Measurements from ENCODE around the gene TLCD3A. TPM values are rescaled to one million over a fixed set of nuclear protein-coding genes. Genes with fewer than 3 reads are reported as not detected.
"Not testable (repeated sequence)": the region's sequence is repeated elsewhere in the genome, so short reads cannot be mapped to it uniquely, and the experiment has no call there.

TLCD3A gene
- total and polyA plus RNA-seq, 2 donors: 5.1 to 7.8 TPM

GRCh38 chr17:743139-743538, 10.7 kb downstream of the TLCD3A start:
- Histone ChIP-seq H3K9me3 (ENCODE audit: control insufficient read depth in 2 of 2, insufficient read depth in 1 of 2, low read length in 1 of 2) (no peaks in the 10 kb centered on the region), H3K27ac (ENCODE audit: low read depth in 1 of 2, low read length in 1 of 2) (no peak overlapping the region), H3K27me3 (ENCODE audit: control insufficient read depth in 2 of 2, insufficient read depth in 1 of 2, low read length in 1 of 2) (no peaks in the 10 kb centered on the region), H3K4me1 (ENCODE audit: control insufficient read depth in 2 of 2, insufficient read depth in 2 of 2, low read length in 2 of 2) (no peaks in the 10 kb centered on the region), H3K36me3 (ENCODE audit: control insufficient read depth in 2 of 2, insufficient read depth in 2 of 2, low read length in 1 of 2) (peaks cover 67 to 70% of the 10 kb centered on the region in 2 donors), H3K4me3 (ENCODE audit: low read length in 2 of 2) (no peak overlapping the region)
- DNase-seq (ENCODE audit: low read depth in 6 of 9, low spot score in 9 of 9): no peak
- WGBS: 97% methylated on average over 4 of the region's 4 CpGs

GRCh38 chr17:744937-745336, 12.5 kb downstream of the TLCD3A start:
- H3K27ac ChIP-seq (ENCODE audit: low read depth in 1 of 2, low read length in 1 of 2): no peak overlapping the region
- no peaks in the 10 kb centered on the region for H3K27me3 ChIP-seq (ENCODE audit: control insufficient read depth in 2 of 2, insufficient read depth in 1 of 2, low read length in 1 of 2)
- no peaks in the 10 kb centered on the region for H3K4me1 ChIP-seq (ENCODE audit: control insufficient read depth in 2 of 2, insufficient read depth in 2 of 2, low read length in 2 of 2)
- no peaks in the 10 kb centered on the region for H3K9me3 ChIP-seq (ENCODE audit: control insufficient read depth in 2 of 2, insufficient read depth in 1 of 2, low read length in 1 of 2)
- peaks cover 70 to 74% of the 10 kb centered on the region in 2 donors for H3K36me3 ChIP-seq (ENCODE audit: control insufficient read depth in 2 of 2, insufficient read depth in 2 of 2, low read length in 1 of 2)
- 85% methylated on average over 9 of the region's 9 CpGs for WGBS
- DNase-seq (ENCODE audit: low read depth in 6 of 9, low spot score in 9 of 9): no peak
- no peak overlapping the region for H3K4me3 ChIP-seq (ENCODE audit: low read length in 2 of 2)

- H3K27ac ChIP-seq (ENCODE audit: low read depth in 1 of 2, low read length in 1 of 2): no peak overlapping the region
- WGBS: 96% methylated on average over 11 of the region's 11 CpGs
Observed at GRCh38 chr17:745406-745805, 13.0 kb downstream of the TLCD3A start.

GRCh38 chr17:746181-746580, 13.8 kb downstream of the TLCD3A start:
- 97% methylated on average over 9 of the region's 9 CpGs for WGBS
- peaks cover 7 to 11% of the 10 kb centered on the region in 2 donors for H3K4me1 ChIP-seq (ENCODE audit: control insufficient read depth in 2 of 2, insufficient read depth in 2 of 2, low read length in 2 of 2)

More at GRCh38 chr17:745406-745805, 13.0 kb downstream of the TLCD3A start:
- no peaks in the 10 kb centered on the region for H3K27me3 ChIP-seq (ENCODE audit: control insufficient read depth in 2 of 2, insufficient read depth in 1 of 2, low read length in 1 of 2)
- H3K9me3 ChIP-seq (ENCODE audit: control insufficient read depth in 2 of 2, insufficient read depth in 1 of 2, low read length in 1 of 2): no peaks in the 10 kb centered on the region
- H3K4me1 ChIP-seq (ENCODE audit: control insufficient read depth in 2 of 2, insufficient read depth in 2 of 2, low read length in 2 of 2): peaks cover 0 to 4% of the 10 kb centered on the region in 2 donors
- H3K36me3 ChIP-seq (ENCODE audit: control insufficient read depth in 2 of 2, insufficient read depth in 2 of 2, low read length in 1 of 2): peaks cover 65 to 74% of the 10 kb centered on the region in 2 donors
- H3K4me3 ChIP-seq (ENCODE audit: low read length in 2 of 2): no peak overlapping the region
- no peak for DNase-seq (ENCODE audit: low read depth in 6 of 9, low spot score in 9 of 9)

GRCh38 chr17:746783-747629, 14.6 kb downstream of the TLCD3A start:
- Histone ChIP-seq H3K4me1 (ENCODE audit: control insufficient read depth in 2 of 2, insufficient read depth in 2 of 2, low read length in 2 of 2) (peaks cover 9 to 15% of the 10 kb centered on the region in 2 donors), H3K9me3 (ENCODE audit: control insufficient read depth in 2 of 2, insufficient read depth in 1 of 2, low read length in 1 of 2) (no peaks in the 10 kb centered on the region), H3K4me3 (ENCODE audit: low read length in 2 of 2) (no peak overlapping the region), H3K27ac (ENCODE audit: low read depth in 1 of 2, low read length in 1 of 2) (no peak overlapping the region), H3K36me3 (ENCODE audit: control insufficient read depth in 2 of 2, insufficient read depth in 2 of 2, low read length in 1 of 2) (peaks cover 53 to 60% of the 10 kb centered on the region in 2 donors), H3K27me3 (ENCODE audit: control insufficient read depth in 2 of 2, insufficient read depth in 1 of 2, low read length in 1 of 2) (no peaks in the 10 kb centered on the region)
- DNase-seq (ENCODE audit: low read depth in 6 of 9, low spot score in 9 of 9): no peak
- WGBS: 96% methylated on average over 38 of the region's 38 CpGs

More at GRCh38 chr17:746181-746580, 13.8 kb downstream of the TLCD3A start:
- Histone ChIP-seq H3K4me3 (ENCODE audit: low read length in 2 of 2) (no peak overlapping the region), H3K27ac (ENCODE audit: low read depth in 1 of 2, low read length in 1 of 2) (no peak overlapping the region), H3K27me3 (ENCODE audit: control insufficient read depth in 2 of 2, insufficient read depth in 1 of 2, low read length in 1 of 2) (no peaks in the 10 kb centered on the region), H3K9me3 (ENCODE audit: control insufficient read depth in 2 of 2, insufficient read depth in 1 of 2, low read length in 1 of 2) (no peaks in the 10 kb centered on the region), H3K36me3 (ENCODE audit: control insufficient read depth in 2 of 2, insufficient read depth in 2 of 2, low read length in 1 of 2) (peaks cover 58 to 67% of the 10 kb centered on the region in 2 donors)
- DNase-seq (ENCODE audit: low read depth in 6 of 9, low spot score in 9 of 9): no peak

- WGBS: 98% methylated on average over 4 of the region's 4 CpGs
- not testable (repeated sequence) for H3K4me3 ChIP-seq (ENCODE audit: low read length in 2 of 2); H3K27ac ChIP-seq (ENCODE audit: low read depth in 1 of 2, low read length in 1 of 2); H3K27me3 ChIP-seq (ENCODE audit: control insufficient read depth in 2 of 2, insufficient read depth in 1 of 2, low read length in 1 of 2); H3K9me3 ChIP-seq (ENCODE audit: control insufficient read depth in 2 of 2, insufficient read depth in 1 of 2, low read length in 1 of 2); DNase-seq (ENCODE audit: low read depth in 6 of 9, low spot score in 9 of 9)
- peaks cover 9 to 20% of the 10 kb centered on the region in 2 donors for H3K4me1 ChIP-seq (ENCODE audit: control insufficient read depth in 2 of 2, insufficient read depth in 2 of 2, low read length in 2 of 2)
- peaks cover 44 to 47% of the 10 kb centered on the region in 2 donors for H3K36me3 ChIP-seq (ENCODE audit: control insufficient read depth in 2 of 2, insufficient read depth in 2 of 2, low read length in 1 of 2)
Observed at GRCh38 chr17:748604-749003, 16.2 kb downstream of the TLCD3A start.

GRCh38 chr17:749359-749758, 17.0 kb downstream of the TLCD3A start:
- peaks cover 37 to 40% of the 10 kb centered on the region in 2 donors for H3K36me3 ChIP-seq (ENCODE audit: control insufficient read depth in 2 of 2, insufficient read depth in 2 of 2, low read length in 1 of 2)
- not testable (repeated sequence) for H3K9me3 ChIP-seq (ENCODE audit: control insufficient read depth in 2 of 2, insufficient read depth in 1 of 2, low read length in 1 of 2); DNase-seq (ENCODE audit: low read depth in 6 of 9, low spot score in 9 of 9); H3K4me3 ChIP-seq (ENCODE audit: low read length in 2 of 2); H3K27me3 ChIP-seq (ENCODE audit: control insufficient read depth in 2 of 2, insufficient read depth in 1 of 2, low read length in 1 of 2); H3K27ac ChIP-seq (ENCODE audit: low read depth in 1 of 2, low read length in 1 of 2)
- 80% methylated on average over 7 of the region's 7 CpGs for WGBS
- peaks cover 9 to 20% of the 10 kb centered on the region in 2 donors for H3K4me1 ChIP-seq (ENCODE audit: control insufficient read depth in 2 of 2, insufficient read depth in 2 of 2, low read length in 2 of 2)

GRCh38 chr17:750431-751037, 18.1 kb downstream of the TLCD3A start:
- Histone ChIP-seq H3K4me3 (ENCODE audit: low read length in 2 of 2) (peak overlapping the region in 1 of 2 donors; percentile 62), H3K27ac (ENCODE audit: low read depth in 1 of 2, low read length in 1 of 2) (no peak overlapping the region), H3K9me3 (ENCODE audit: control insufficient read depth in 2 of 2, insufficient read depth in 1 of 2, low read length in 1 of 2) (no peaks in the 10 kb centered on the region), H3K36me3 (ENCODE audit: control insufficient read depth in 2 of 2, insufficient read depth in 2 of 2, low read length in 1 of 2) (peaks cover 26 to 29% of the 10 kb centered on the region in 2 donors), H3K27me3 (ENCODE audit: control insufficient read depth in 2 of 2, insufficient read depth in 1 of 2, low read length in 1 of 2) (no peaks in the 10 kb centered on the region), H3K4me1 (ENCODE audit: control insufficient read depth in 2 of 2, insufficient read depth in 2 of 2, low read length in 2 of 2) (peaks cover 9 to 20% of the 10 kb centered on the region in 2 donors)
- DNase-seq (ENCODE audit: low read depth in 6 of 9, low spot score in 9 of 9): no peak
- WGBS: 91% methylated on average over 8 of the region's 8 CpGs
